Spleen (tissue), 11 donors: ENCODE results near the gene MAP4K4. TPM values are rescaled to one million over a fixed set of nuclear protein-coding genes. Genes with fewer than 3 reads are reported as not detected.

Source experiments
- DNase-seq: peaks from one replicate; pipeline ENCODE4 v3.0.0-alpha.2; 2020
- H3K27ac ChIP-seq, 8 donors: fragments of 200-600 bp; sonication (generic) in 7 of 8; 1 replicate in 4 of 8; 2 replicates in 4 of 8; pipeline versions ENCODE4 v1.5.0 to v1.8.0; 2016 to 2021; ENCODE audit warnings: inconsistent platforms in 4 of 8, mild to moderate bottlenecking in 4 of 8, moderate library complexity in 1 of 8
- H3K27me3 ChIP-seq, 7 donors: fragments of 200-600 bp; sonication (generic) in 6 of 7; replicated peaks in 1 of 7; 1 replicate in 4 of 7; 2 replicates in 3 of 7; pipeline versions ENCODE4 v1.5.0 to v1.8.0; 2016 to 2021; ENCODE audit warnings: inconsistent platforms in 3 of 7, mild to moderate bottlenecking in 1 of 7
- H3K36me3 ChIP-seq, 6 donors: fragments of 200-600 bp; sonication (generic) in 5 of 6; 1 replicate in 4 of 6; 2 replicates in 2 of 6; pipeline versions ENCODE4 v1.5.0 to v1.8.0; 2016 to 2021; ENCODE audit warnings: inconsistent platforms in 2 of 6
- H3K4me1 ChIP-seq, 6 donors: fragments of 200-600 bp; sonication (generic) in 5 of 6; 1 replicate in 3 of 6; 2 replicates in 3 of 6; pipeline versions ENCODE4 v1.5.0 to v1.8.0; 2016 to 2021; ENCODE audit warnings: inconsistent platforms in 3 of 6
- H3K4me3 ChIP-seq, 8 donors: fragments of 200-600 bp; sonication (generic) in 7 of 8; 1 replicate in 4 of 8; 2 replicates in 4 of 8; pipeline versions ENCODE4 v1.5.0 to v1.8.0; 2016 to 2021; ENCODE audit warnings: inconsistent platforms in 4 of 8, mild to moderate bottlenecking in 4 of 8, moderate library complexity in 2 of 8
- H3K9me3 ChIP-seq, 8 donors: fragments of 200-600 bp; sonication (generic) in 7 of 8; 1 replicate in 4 of 8; 2 replicates in 4 of 8; pipeline versions ENCODE4 v1.5.0 to v1.8.0; 2016 to 2021; ENCODE audit warnings: inconsistent platforms in 4 of 8
- CTCF ChIP-seq, 11 experiments: fragments of 200-600 bp in 7 of 11; fragments of 450-650 bp in 4 of 11; sonication (generic) in 4 of 11; IDR thresholded peaks in 8 of 11; conservative IDR thresholded peaks in 3 of 11; 1 replicate in 7 of 11; 2 replicates in 4 of 11; pipeline versions ENCODE4 v1.4.0 to v1.8.0; 2016 to 2021; ENCODE audit warnings: antibody characterized with exemption in 11 of 11, inconsistent platforms in 4 of 11, mild to moderate bottlenecking in 1 of 11
- POLR2A ChIP-seq, 3 donors: fragments of 450-650 bp; IDR thresholded peaks; one replicate each; pipeline ENCODE4 v1.5.1; 2017; ENCODE audit warnings: antibody characterized with exemption in 3 of 3, mild to moderate bottlenecking in 1 of 3
- POLR2AphosphoS5 ChIP-seq, 3 donors: sonication (generic); formaldehyde crosslinking; IDR thresholded peaks; one replicate each; pipeline ENCODE4 v1.5.1; 2017; ENCODE audit warnings: antibody characterized with exemption in 3 of 3
- WGBS, 5 donors: extraction: QIAGEN DNeasy Blood & Tissue Kit in 3 of 5; methylation state at CpG; one replicate each; pipeline versions ENCODE4 v1.1.5 to v1.1.7; 2013 to 2018; 5-methylcytosine and 5-hydroxymethylcytosine counted together
- intact Hi-C: fragments of 100-400 bp; cut with DNase I; formaldehyde crosslinking; loops from one replicate; pipeline ENCODE4 v1.15.0; 2023; ENCODE audit warnings: low total_unique reads
- polyA plus RNA-seq, 3 donors: library from polyadenylated mRNA; stranded (reverse); fragments of 200-250 nt; gene quantifications; one replicate each; pipeline ENCODE4 v1.2.1, GENCODE V29; 2013
- total RNA-seq, 7 donors: library from RNA; depleted of rRNA in 3 of 7; stranded (reverse); fragments of >200 nt in 3 of 7; fragmentation: NEBNext Ultra II Directional in 4 of 7; extraction: Animal tissue kit (Norgen Biotek cat#: 25700) in 4 of 7; gene quantifications; one replicate each; pipeline versions ENCODE4 v1.1.0 to v1.2.1, GENCODE V29; 2016 to 2021
- donor health status: healthy with polysubstance abuse.
- donor health status: DM: no; HTN: no; CAD: no; lungs with moderate emphysema.
- donor health status: DM: no; HTN: no; CAD: no.
- donor health status: Bipolar disorder and iron deficiency.
- donor health status: healthy.
- donor health status: DM: no; HTN: no; CAD: no.
- donor health status: DM: yes; HTN: yes; CAD: no.

The MAP4K4 gene
- total and polyA plus RNA-seq, 10 donors = 16.7 to 108 (median 71.7) TPM

- WGBS, 5 donors = 82 to 94% (median 91%) methylated on average over 2 of the region's 2 CpGs
- H3K27ac ChIP-seq = no peak overlapping the region
- H3K9me3 ChIP-seq = no peaks in the 10 kb centered on the region
- H3K4me3 ChIP-seq = no peak overlapping the region
- DNase-seq = no peak
- no peak for TF ChIP-seq POLR2A (IDR thresholded peaks at IDR 0.05)
- no peak for TF ChIP-seq POLR2AphosphoS5 (IDR thresholded peaks at IDR 0.05)
- no peak for TF ChIP-seq CTCF (IDR thresholded peaks at IDR 0.05 in 8 of 11, conservative IDR thresholded peaks at IDR 0.05 in 3 of 11)
- H3K27me3 ChIP-seq = no peaks in the 10 kb centered on the region
- H3K4me1 ChIP-seq = peaks cover 16 to 99% (median 73%) of the 10 kb centered on the region in 6 donors
- intact Hi-C loops = no loop called here
- no peaks in the 10 kb centered on the region for H3K36me3 ChIP-seq
Observed at GRCh38 chr2:101775092-101775491, 77.6 kb downstream of the MAP4K4 start.

GRCh38 chr2:101775636-101776035 is 78.1 kb downstream of the MAP4K4 start:
- H3K9me3 ChIP-seq = no peaks in the 10 kb centered on the region
- no peaks in the 10 kb centered on the region for H3K36me3 ChIP-seq
- no peaks in the 10 kb centered on the region for H3K27me3 ChIP-seq
- H3K27ac ChIP-seq = no peak overlapping the region
- H3K4me3 ChIP-seq = no peak overlapping the region
- peaks cover 18 to 100% (median 74%) of the 10 kb centered on the region in 6 donors for H3K4me1 ChIP-seq
- TF ChIP-seq POLR2A (IDR thresholded peaks at IDR 0.05) (no peak), POLR2AphosphoS5 (IDR thresholded peaks at IDR 0.05) (no peak), CTCF (IDR thresholded peaks at IDR 0.05 in 8 of 11, conservative IDR thresholded peaks at IDR 0.05 in 3 of 11) (no peak)
- intact Hi-C loops = no loop called here
- no peak for DNase-seq
- 82 to 91% (median 90%) methylated on average over 8 of the region's 8 CpGs for WGBS, 5 donors

- DNase-seq = no peak
- H3K27ac ChIP-seq = no peak overlapping the region
- H3K9me3 ChIP-seq = no peaks in the 10 kb centered on the region
- no peaks in the 10 kb centered on the region for H3K36me3 ChIP-seq
- TF ChIP-seq POLR2AphosphoS5 (IDR thresholded peaks at IDR 0.05) (no peak), CTCF (IDR thresholded peaks at IDR 0.05 in 8 of 11, conservative IDR thresholded peaks at IDR 0.05 in 3 of 11) (no peak), POLR2A (IDR thresholded peaks at IDR 0.05) (no peak)
- no peak overlapping the region for H3K4me3 ChIP-seq
- H3K4me1 ChIP-seq = peaks cover 14 to 100% (median 74%) of the 10 kb centered on the region in 6 donors
- H3K27me3 ChIP-seq = no peaks in the 10 kb centered on the region
- intact Hi-C loops = no loop called here
- WGBS, 5 donors = 79 to 84% (median 82%) methylated on average over 10 of the region's 10 CpGs
Observed at GRCh38 chr2:101776172-101777043, 78.9 kb downstream of the MAP4K4 start.

GRCh38 chr2:101777337-101777736 is 79.8 kb downstream of the MAP4K4 start:
- DNase-seq = no peak
- H3K9me3 ChIP-seq = no peaks in the 10 kb centered on the region
- intact Hi-C loops = no loop called here
- H3K4me3 ChIP-seq = no peak overlapping the region
- H3K27ac ChIP-seq = no peak overlapping the region
- peaks cover 11 to 100% (median 79%) of the 10 kb centered on the region in 6 donors for H3K4me1 ChIP-seq
- 91 to 98% (median 97%) methylated on average over 11 of the region's 11 CpGs for WGBS, 5 donors
- TF ChIP-seq POLR2A (IDR thresholded peaks at IDR 0.05) (no peak), POLR2AphosphoS5 (IDR thresholded peaks at IDR 0.05) (no peak), CTCF (IDR thresholded peaks at IDR 0.05 in 8 of 11, conservative IDR thresholded peaks at IDR 0.05 in 3 of 11) (no peak)
- H3K36me3 ChIP-seq = no peaks in the 10 kb centered on the region
- no peaks in the 10 kb centered on the region for H3K27me3 ChIP-seq
